Dermis microvascular lymphatic vessel endothelial cell (primary cell): ENCODE measurements around the gene ZNF534. TPM values are rescaled to one million over a fixed set of nuclear protein-coding genes. Genes with fewer than 3 reads are reported as not detected.
"Not testable (repeated sequence)": the region's sequence is repeated elsewhere in the genome, so short reads cannot be mapped to it uniquely, and the experiment has no call there.

Source experiments
- DNase-seq, 2 donors: peaks; one replicate each; pipeline versions ENCODE4 v3.0.0 to v3.0.0-alpha.2; 2010; ENCODE audit warnings: low read depth in 2 of 2
- total RNA-seq: library from RNA; depleted of rRNA; stranded (reverse); fragments of >200 nt; gene quantifications from 2 replicates; pipeline ENCODE4 v1.2.1, GENCODE V29; 2014

The ZNF534 gene
- total RNA-seq, 1 donor from 2014 or later: not detected

DNA sequence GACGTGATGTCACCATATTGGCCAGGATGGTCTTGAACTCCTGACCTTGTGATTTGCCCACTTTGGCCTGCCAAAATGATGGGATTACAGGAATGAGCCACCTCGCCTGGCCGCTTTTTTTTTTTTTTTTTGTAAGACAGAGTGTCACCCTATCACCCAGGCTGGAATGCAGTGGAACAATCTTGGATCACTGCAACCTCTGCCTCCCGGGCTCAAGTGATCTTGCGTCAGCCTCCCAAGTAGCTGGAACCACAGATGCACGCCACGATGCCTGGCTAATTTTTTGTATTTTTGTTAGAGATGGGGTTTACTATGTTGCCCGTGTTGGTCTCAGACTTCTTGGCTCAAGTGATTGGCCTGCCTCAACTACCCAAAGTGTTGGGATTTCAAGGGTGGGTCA is 69.6 kb downstream of the ZNF534 start:
- no peak for DNase-seq

DNA sequence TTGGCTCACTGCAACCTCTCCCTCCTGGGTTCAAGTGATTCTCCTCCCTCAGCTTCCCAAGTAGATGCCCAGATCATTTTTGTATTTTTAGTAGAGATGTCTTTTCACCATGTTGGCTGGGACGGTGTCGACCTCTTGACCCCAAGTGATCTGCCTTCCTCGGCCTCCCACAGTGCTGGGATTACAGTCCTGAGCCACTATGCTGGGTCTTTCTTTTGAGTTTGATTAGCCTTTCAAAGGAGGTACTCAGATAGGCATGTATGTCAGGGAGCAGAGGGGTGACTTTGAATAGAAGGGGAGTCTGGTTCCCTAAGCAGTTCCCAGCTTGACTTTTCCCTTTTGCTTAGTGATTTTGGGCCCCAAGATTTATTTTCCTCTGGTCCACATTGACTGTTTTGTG is 71.5 kb downstream of the ZNF534 start:
- not testable (repeated sequence) for DNase-seq

DNA sequence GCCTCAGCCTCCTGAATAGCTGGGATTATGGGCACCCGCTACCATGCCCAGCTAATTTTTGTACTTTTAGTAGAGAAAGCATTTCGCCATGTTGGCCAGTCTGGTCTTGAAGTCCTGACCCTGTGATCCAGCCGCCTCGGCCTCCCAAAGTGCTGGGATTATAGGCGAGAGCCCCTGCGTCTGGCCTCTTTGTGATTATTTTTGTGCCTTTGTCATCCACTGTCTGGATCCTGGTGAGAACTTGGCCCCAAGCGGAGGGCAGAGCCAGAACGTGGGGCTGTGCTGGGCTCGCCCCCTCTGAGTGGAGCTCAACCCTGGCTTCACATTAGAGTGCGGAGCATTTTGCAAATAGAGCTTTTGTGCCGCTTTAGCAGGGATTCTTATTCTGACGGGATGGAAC is 72.0 kb downstream of the ZNF534 start:
- not testable (repeated sequence) for DNase-seq

Other genes starting within 250 kb of the ZNF534 start
- gene PPP2R1A, start 239.1 kb upstream of the ZNF534 start, total RNA-seq: 95.0 and 163 TPM in 2 replicates
- 5.4 and 10.4 TPM in 2 replicates for gene ZNF766, start 159.6 kb upstream of the ZNF534 start, total RNA-seq
- 3.2 and 5.2 TPM in 2 replicates for gene ZNF480, start 132.0 kb upstream of the ZNF534 start, total RNA-seq
- 1.7 and 2.0 TPM in 2 replicates for gene ZNF610, start 92.9 kb upstream of the ZNF534 start, total RNA-seq
- gene ZNF880, start 59.2 kb upstream of the ZNF534 start, total RNA-seq: 18.0 and 19.0 TPM in 2 replicates
- 7.3 and 9.1 TPM in 2 replicates for gene ZNF528, start 31.3 kb upstream of the ZNF534 start, total RNA-seq
- 0.64 and 1.4 TPM in 2 replicates for gene ZNF578, start 24.4 kb downstream of the ZNF534 start, total RNA-seq
- 10.3 and 11.3 TPM in 2 replicates for gene ZNF808, start 98.5 kb downstream of the ZNF534 start, total RNA-seq
- 9.5 and 12.3 TPM in 2 replicates for gene ZNF701, start 141.1 kb downstream of the ZNF534 start, total RNA-seq
- 23.9 and 30.3 TPM in 2 replicates for gene ZNF83, start 209.2 kb downstream of the ZNF534 start, total RNA-seq